A673 (cell line): ENCODE data around the gene DIPK1C.

ENCODE experiments used
- CTCF ChIP-seq: fragments of 300-800, 200-600 bp; sonication (generic); conservative IDR thresholded peaks from 2 replicates; pipeline ENCODE4 v1.5.1; 2017; ENCODE audit warnings: low read depth, mild to moderate bottlenecking, antibody characterized with exemption, low read length, moderate library complexity, mixed read lengths
- EZH2 ChIP-seq: fragments of 200-600 bp; sonication (generic); IDR thresholded peaks from 2 replicates; pipeline ENCODE4 v1.6.1; 2017; ENCODE audit warnings: borderline replicate concordance, low read depth, mild to moderate bottlenecking, mixed read lengths, antibody characterized with exemption, low read length; ENCODE audit not compliant: poor library complexity, severe bottlenecking

DNA sequence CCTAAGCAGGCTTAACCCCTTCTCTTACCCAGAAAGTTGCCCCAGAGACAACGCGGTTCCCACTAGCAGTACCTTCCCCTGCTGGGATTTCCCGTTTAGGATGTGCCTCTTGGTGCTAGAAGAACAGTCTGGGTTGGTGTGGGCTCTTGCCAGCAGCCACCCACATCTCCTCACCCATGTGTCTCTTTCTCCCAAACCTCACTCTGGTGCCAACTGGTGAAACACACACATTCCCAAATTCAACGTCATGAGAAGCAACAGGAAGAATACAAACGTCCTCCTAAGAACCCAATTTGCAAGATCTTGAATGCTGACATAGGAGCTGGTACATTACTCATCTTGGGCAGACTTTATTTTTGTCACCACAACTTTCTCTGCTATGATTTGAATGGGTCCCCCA, 36.2 kb downstream of the DIPK1C start:
- TF ChIP-seq CTCF (no peak), EZH2 (no peak)
